ENCODE measurements around the gene ING1.
"Not testable (repeated sequence)": the region's sequence is repeated elsewhere in the genome, so short reads cannot be mapped to it uniquely, and the experiment has no call there.

The ING1 gene

GRCh38 chr13:110695774-110696173 is 17.7 kb upstream of the ING1 start:
- not testable (repeated sequence) for DNase-seq

DNA sequence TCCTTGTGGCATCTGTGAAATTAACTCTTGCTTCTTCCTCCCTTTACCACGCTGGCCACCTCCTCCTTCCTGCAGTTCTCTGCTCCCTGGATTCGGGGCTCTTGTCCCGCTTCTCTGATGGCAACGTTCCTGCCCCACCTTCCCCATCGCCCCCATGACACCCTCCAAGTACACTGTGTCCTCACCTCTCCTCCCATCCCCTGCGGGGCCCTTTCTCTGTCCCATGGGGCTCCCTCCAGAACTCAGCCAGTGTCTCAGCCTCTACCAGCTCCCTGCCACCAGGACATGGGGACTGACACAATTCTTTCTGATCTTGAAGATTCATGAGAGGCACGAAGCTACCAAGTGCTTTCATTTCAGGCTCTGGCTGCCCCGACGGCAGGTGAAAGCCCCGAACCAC is 16.7 kb upstream of the ING1 start:
- no peak for DNase-seq

GRCh38 chr13:110697842-110698241 is 15.7 kb upstream of the ING1 start:
- DNase-seq: no peak

DNA sequence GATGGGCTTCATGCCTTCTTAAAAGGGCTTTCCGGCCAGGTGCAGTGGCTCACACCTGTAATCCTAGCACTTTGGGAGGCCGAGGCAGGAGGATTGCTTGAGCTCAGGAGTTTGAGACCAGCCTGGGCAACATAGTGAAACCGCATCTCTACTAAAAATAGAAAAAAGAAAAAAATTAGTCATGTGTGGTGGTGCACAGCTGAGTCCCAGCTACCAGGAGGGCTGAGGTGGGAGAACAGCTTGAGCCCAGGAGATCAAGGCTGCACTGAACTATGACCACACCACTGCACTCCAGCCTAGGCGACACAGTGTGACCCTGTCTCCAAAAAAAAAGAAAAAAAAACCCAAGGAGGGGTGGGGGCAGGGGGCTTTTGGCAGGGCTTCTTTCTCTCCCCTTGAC is 14.8 kb upstream of the ING1 start:
- no peak for DNase-seq

- DNase-seq: no peak
These were observed 14.1 kb upstream of the ING1 start for GRCh38 chr13:110699148-110700145.

DNA sequence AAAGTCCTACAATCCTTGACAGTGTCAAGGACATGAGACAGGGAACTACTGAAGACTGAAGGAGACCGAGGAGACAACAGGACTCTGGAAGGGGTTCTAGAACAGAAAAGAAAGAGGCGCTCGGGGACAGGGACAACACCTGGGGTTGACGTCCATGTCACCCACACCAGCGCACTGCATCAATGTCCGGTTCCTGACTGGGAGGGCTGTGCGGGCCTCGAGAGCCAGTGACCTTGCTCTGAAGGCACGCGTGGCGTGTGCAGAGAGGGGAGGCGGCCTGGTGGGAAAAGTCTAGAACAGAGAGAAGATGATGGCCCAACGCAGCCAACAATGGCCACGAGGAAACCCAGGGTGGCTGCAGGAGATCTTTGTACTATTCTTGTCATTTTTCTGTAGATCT is 13.3 kb upstream of the ING1 start:
- no peak for DNase-seq

GRCh38 chr13:110700641-110701040 is 12.9 kb upstream of the ING1 start:
- DNase-seq: no peak

DNA sequence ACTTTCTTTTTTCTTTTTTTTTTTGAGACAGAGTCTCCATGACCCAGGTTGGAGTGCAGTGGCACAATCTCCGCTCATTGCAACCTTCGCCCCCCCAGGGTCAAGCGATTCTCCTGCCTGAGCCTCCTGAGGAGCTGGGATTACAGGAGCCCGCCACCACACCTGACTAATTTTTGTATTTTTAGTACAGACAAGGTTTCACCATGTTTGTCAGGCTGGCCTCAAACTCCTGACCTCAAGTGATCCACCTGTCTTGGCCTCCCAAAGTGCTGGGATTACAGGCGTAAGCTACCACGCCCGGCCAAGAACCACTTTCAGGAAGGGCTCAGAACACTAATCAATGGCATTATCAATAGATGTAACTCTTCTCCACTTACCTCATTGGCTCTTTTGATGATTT is 12.4 kb upstream of the ING1 start:
- DNase-seq: not testable (repeated sequence)

DNA sequence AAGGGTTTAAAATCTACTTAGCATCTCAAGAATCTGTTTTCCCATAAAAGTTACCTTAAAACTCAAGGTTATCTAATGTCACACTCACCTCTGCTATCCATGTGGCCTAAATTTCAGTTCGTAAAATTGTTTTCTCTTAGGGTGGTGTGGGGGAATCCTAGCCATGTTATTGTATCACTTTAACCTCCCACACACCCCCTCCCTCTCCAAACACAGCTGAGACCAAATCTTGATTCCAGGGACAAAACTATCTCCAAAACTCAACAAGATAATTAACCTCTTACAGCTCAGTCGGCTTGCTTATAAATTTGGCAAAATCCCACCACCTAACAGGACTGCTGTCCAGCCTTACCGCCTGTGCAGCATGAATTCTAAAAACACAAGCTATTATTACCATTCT is 11.4 kb upstream of the ING1 start:
- no peak for DNase-seq

GRCh38 chr13:110702591-110703526 is 10.6 kb upstream of the ING1 start:
- no peak for DNase-seq

GRCh38 chr13:110705356-110705825 is 8.1 kb upstream of the ING1 start:
- DNase-seq: no peak

DNA sequence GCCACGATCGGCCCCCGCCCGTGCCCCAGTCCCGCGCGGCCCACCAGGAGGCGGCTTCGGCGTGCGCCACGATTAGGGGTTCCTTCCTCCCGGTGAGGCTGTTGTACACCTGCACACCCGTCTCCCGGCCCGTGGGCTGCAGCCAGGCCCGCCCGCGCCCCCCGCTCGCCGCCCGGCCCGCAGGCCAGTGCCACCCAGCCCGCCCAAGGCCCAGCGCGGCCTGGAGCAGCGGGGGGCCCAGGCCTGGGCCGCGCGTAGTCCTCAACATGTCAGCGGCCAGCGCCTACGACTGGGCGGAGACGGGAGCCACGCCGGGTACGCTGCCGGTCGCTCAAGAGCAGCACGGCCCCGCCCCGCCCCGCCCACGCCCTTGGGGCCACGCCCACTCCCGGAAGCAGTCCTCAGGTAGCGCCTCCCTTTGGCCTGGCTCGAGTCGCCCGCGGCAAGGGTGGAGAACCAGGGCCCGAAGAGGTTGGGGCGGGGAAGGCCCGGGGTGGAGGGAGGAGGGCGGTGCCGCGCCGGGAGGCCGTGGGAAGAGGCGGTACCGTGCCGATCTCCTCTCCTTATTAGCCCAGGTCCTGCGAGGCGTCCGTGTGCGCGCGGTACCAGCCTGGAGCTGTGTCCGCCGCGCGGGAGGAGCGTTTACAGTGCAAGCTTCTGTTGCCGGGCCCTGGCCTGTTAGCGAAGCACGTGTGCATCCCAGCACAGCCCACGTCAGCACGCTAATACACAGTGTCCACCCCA is 7.5 kb upstream of the ING1 start, which contains the start of gene CARS2:
Gene CARS2 (minus strand): TSS at position 291 of the 744 bp plus-strand sequence. CDS start 23 bp downstream, at position 268.
- peak; percentile 92 for DNase-seq

- DNase-seq: no peak
These were observed 6.7 kb upstream of the ING1 start for GRCh38 chr13:110706570-110707372.

- peak; percentile 83 for DNase-seq
These were observed 1.2 kb upstream of the ING1 start for GRCh38 chr13:110712081-110712848.

GRCh38 chr13:110712849-110713641 is 455 bp upstream of the ING1 start:
- DNase-seq: peak; percentile 99

GRCh38 chr13:110713981-110714796 is 689 bp downstream of the ING1 start:
- DNase-seq: no peak

GRCh38 chr13:110714797-110715394 is 1.4 kb downstream of the ING1 start:
- peak; percentile 84 for DNase-seq
